Measurements from ENCODE around the gene BRD1.

GRCh38 chr22:49793296-49793695 is 34.4 kb downstream of the BRD1 start:
- TF ChIP-seq, protein P1, sequence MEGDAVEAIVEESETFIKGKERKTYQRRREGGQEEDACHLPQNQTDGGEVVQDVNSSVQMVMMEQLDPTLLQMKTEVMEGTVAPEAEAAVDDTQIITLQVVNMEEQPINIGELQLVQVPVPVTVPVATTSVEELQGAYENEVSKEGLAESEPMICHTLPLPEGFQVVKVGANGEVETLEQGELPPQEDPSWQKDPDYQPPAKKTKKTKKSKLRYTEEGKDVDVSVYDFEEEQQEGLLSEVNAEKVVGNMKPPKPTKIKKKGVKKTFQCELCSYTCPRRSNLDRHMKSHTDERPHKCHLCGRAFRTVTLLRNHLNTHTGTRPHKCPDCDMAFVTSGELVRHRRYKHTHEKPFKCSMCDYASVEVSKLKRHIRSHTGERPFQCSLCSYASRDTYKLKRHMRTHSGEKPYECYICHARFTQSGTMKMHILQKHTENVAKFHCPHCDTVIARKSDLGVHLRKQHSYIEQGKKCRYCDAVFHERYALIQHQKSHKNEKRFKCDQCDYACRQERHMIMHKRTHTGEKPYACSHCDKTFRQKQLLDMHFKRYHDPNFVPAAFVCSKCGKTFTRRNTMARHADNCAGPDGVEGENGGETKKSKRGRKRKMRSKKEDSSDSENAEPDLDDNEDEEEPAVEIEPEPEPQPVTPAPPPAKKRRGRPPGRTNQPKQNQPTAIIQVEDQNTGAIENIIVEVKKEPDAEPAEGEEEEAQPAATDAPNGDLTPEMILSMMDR (IDR thresholded peaks at IDR 0.05), result no peak
- TF ChIP-seq POLR2A (IDR thresholded peaks at IDR 0.05), result no peak
